Measurements from ENCODE around the gene UNC5B. TPM values are rescaled to one million over a fixed set of nuclear protein-coding genes. Genes with fewer than 3 reads are reported as not detected.

The UNC5B gene
- total RNA-seq, 1 donor from 2014 or later = not detected

DNA sequence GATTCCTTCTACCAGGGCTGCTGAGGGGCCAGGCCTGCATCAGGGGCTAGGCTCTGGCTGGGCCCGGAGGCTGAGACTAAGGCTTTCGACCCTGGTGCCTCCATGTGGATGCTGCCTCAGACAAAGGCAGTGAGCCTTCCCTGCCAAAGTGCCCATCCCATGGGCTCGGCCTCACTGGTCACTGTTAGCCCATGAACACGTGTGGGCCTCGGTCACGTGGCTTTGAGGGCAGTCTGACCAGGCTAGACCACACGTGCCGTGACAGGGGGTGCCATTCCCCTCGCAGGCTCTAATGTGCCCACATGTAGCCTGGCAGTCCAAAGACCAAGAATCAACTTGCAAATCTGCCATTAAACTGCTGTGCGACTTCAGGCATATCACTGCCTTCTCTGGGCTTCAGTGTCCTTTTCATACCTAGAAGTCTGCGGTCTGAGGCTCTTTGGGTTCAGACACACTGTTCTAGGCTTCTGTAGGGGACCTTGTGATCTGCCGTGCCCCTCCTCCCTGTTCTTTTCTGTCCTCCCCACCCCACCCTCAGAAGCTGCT, 89.1 kb downstream of the UNC5B start:
- H3K4me3 Mint-ChIP-seq = no peak overlapping the region
- no peaks in the 10 kb centered on the region for H3K36me3 Mint-ChIP-seq (ENCODE audit: low read depth)
- no peak for TF ChIP-seq CTCF (IDR thresholded peaks at IDR 0.05)
- intact Hi-C loops (cut with micrococcal nuclease) = no loop called here
- no peak for DNase-seq
- peaks cover 4% of the 10 kb centered on the region for H3K4me1 Mint-ChIP-seq
- CTCF ChIA-PET = interaction anchor here (1.0 to 2.3 kb wide), 2 partner anchors 16 to 132 kb away, joined by 3 to 4 read pairs; no protein-coding TSS in a partner anchor
- POLR2A ChIA-PET = interaction anchor here (0.6 kb wide), 1 partner anchor 292 kb away, joined by 4 read pairs; no protein-coding TSS in a partner anchor
- no peak overlapping the region for H3K27ac Mint-ChIP-seq
- no peak for ATAC-seq (ENCODE audit: low read depth)
- no peaks in the 10 kb centered on the region for H3K9me3 Mint-ChIP-seq
- peaks cover 4% of the 10 kb centered on the region for H3K27me3 Mint-ChIP-seq

- H3K27me3 Mint-ChIP-seq = peaks cover 3% of the 10 kb centered on the region
- POLR2A ChIA-PET = no interaction called here
- ATAC-seq (ENCODE audit: low read depth) = no peak
- CTCF ChIA-PET = interaction anchor here (1.0 to 2.3 kb wide), 2 partner anchors 15 to 131 kb away, joined by 3 to 4 read pairs; no protein-coding TSS in a partner anchor
- intact Hi-C loops (cut with micrococcal nuclease) = no loop called here
- no peak overlapping the region for H3K4me3 Mint-ChIP-seq
- no peaks in the 10 kb centered on the region for H3K9me3 Mint-ChIP-seq
- H3K27ac Mint-ChIP-seq = no peak overlapping the region
- DNase-seq = no peak
- H3K4me1 Mint-ChIP-seq = peaks cover 4% of the 10 kb centered on the region
- no peak for TF ChIP-seq CTCF (IDR thresholded peaks at IDR 0.05)
- H3K36me3 Mint-ChIP-seq (ENCODE audit: low read depth) = no peaks in the 10 kb centered on the region
These were observed 90.1 kb downstream of the UNC5B start for GRCh38 chr10:71302451-71302850.

GRCh38 chr10:71302874-71303568, 90.7 kb downstream of the UNC5B start:
- no peak overlapping the region for H3K27ac Mint-ChIP-seq
- TF ChIP-seq CTCF (IDR thresholded peaks at IDR 0.05) = no peak
- POLR2A ChIA-PET = interaction anchor here (0.5 kb wide), 1 partner anchor 1043 kb away, joined by 3 read pairs; no protein-coding TSS in a partner anchor
- CTCF ChIA-PET = interaction anchor here (2.3 kb wide), 1 partner anchor 14 kb away, joined by 4 read pairs; no protein-coding TSS in a partner anchor
- peaks cover 3% of the 10 kb centered on the region for H3K27me3 Mint-ChIP-seq
- no peaks in the 10 kb centered on the region for H3K9me3 Mint-ChIP-seq
- peak; percentile 81 for ATAC-seq (ENCODE audit: low read depth)
- no peak for DNase-seq
- peaks cover 4% of the 10 kb centered on the region for H3K4me1 Mint-ChIP-seq
- no peak overlapping the region for H3K4me3 Mint-ChIP-seq
- intact Hi-C loops (cut with micrococcal nuclease) = loop anchor here (1.0 kb wide), 1 partner anchor 405 kb away; no protein-coding TSS in a partner anchor
- no peaks in the 10 kb centered on the region for H3K36me3 Mint-ChIP-seq (ENCODE audit: low read depth)

- no peak for ATAC-seq (ENCODE audit: low read depth)
- Mint-ChIP-seq H3K36me3 (ENCODE audit: low read depth) (no peaks in the 10 kb centered on the region), H3K4me3 (no peak overlapping the region), H3K4me1 (peaks cover 4% of the 10 kb centered on the region), H3K27ac (no peak overlapping the region), H3K27me3 (peaks cover 3% of the 10 kb centered on the region), H3K9me3 (no peaks in the 10 kb centered on the region)
- POLR2A ChIA-PET = interaction anchor here (0.5 kb wide), 1 partner anchor 1042 kb away, joined by 3 read pairs; no protein-coding TSS in a partner anchor
- no peak for TF ChIP-seq CTCF (IDR thresholded peaks at IDR 0.05)
- CTCF ChIA-PET = interaction anchor here (2.3 kb wide), 1 partner anchor 14 kb away, joined by 4 read pairs; no protein-coding TSS in a partner anchor
- DNase-seq = no peak
- intact Hi-C loops (cut with micrococcal nuclease) = loop anchor here (1.0 kb wide), 1 partner anchor 405 kb away; no protein-coding TSS in a partner anchor
These were observed 91.2 kb downstream of the UNC5B start for GRCh38 chr10:71303569-71303907.

- H3K36me3 Mint-ChIP-seq (ENCODE audit: low read depth) = no peaks in the 10 kb centered on the region
- POLR2A ChIA-PET = no interaction called here
These were observed 92.5 kb downstream of the UNC5B start for GRCh38 chr10:71304914-71305313.

More at GRCh38 chr10:71304914-71305313, 92.5 kb downstream of the UNC5B start:
- peaks cover 3% of the 10 kb centered on the region for H3K27me3 Mint-ChIP-seq
- no peak overlapping the region for H3K4me3 Mint-ChIP-seq
- no peaks in the 10 kb centered on the region for H3K9me3 Mint-ChIP-seq
- TF ChIP-seq CTCF (IDR thresholded peaks at IDR 0.05) = no peak
- CTCF ChIA-PET = no interaction called here
- intact Hi-C loops (cut with micrococcal nuclease) = no loop called here
- DNase-seq (no peak), ATAC-seq (ENCODE audit: low read depth) (no peak)
- peaks cover 5% of the 10 kb centered on the region for H3K4me1 Mint-ChIP-seq
- no peak overlapping the region for H3K27ac Mint-ChIP-seq

Data from activated B cell treated with CpG ODN at 0.5 μM for 24 hours (primary cell).